Measurements from ENCODE around the gene PRPF18. TPM values are rescaled to one million over a fixed set of nuclear protein-coding genes. Genes with fewer than 3 reads are reported as not detected.
A peak's percentile ranks its signal among the peaks of the same experiment; 100 is the strongest.

Gene PRPF18
- total RNA-seq, 8 experiments from 2014 or later, result 27.3 to 170 (median 34.7) TPM

DNA sequence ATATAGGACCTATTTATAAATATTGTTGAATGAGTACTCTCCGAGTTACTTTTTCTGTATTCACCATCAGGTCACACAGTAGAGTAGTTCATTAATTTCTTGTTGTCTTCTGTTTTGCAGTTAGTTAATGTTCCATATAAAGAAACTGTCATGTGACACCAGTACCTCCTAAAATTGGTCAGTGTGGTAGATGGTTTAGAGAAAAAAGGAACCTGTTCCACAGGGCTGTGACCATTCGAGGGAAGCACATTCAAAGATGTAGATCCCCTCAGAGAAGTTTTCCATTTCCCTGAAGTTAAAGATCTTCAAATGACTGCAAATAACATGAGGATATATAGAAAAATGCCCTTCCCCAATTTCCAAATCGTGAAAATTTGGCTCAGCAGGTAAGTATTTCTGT lies 45.7 kb downstream of the PRPF18 start:
- in situ Hi-C loops (cut with MboI; ENCODE audit: low pct_unique_long_range_greater_than_20kb in 2 of 9, low sequenced_read_pairs in 9 of 9, unreplicated experiment in 9 of 9), result no loop called here
- Histone ChIP-seq H3K27ac (no peak overlapping the region), H3K4me1 (replicated peaks in 1 of 2) (peaks cover under 1 to 19% of the 10 kb centered on the region in 2 donors), H3K4me3 (no peak overlapping the region)
- ATAC-seq (replicated peaks in 6 of 8), result no peak
- WGBS, 10 experiments, result 60 to 100% (median 93%) methylated on average over 1 to 3 of the region's 3 CpGs

DNA sequence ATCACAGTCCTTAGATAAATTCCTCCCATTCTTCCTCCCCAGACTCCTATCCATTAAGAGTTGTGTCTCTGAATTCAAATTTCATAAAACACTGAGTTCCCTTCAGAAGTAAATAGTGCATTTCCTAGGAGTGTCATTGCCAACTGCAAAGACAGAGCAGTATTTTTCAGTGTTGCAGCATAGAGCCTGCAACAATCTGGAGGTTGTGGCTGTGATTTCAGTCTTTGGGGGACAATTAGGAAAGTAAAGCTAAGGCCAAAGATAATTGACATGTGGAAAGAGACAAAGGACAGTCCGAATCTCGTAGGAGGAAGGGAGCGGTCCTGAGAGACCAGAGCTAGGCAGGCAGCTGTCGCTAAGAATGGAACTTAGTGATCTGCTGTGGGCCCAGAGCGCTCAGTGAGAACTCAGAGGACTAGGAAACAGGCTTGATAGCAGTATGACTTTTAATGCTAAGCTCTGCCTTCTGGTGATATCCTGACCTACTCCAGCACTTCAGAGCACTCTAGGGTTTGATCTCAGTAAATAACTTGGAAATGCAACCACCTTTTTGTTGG lies 46.2 kb downstream of the PRPF18 start:
- in situ Hi-C loops (cut with MboI; ENCODE audit: low pct_unique_long_range_greater_than_20kb in 2 of 9, low sequenced_read_pairs in 9 of 9, unreplicated experiment in 9 of 9), result no loop called here
- Histone ChIP-seq H3K4me3 (no peak overlapping the region), H3K27ac (peak overlapping the region in 1 of 2 donors; percentile 28), H3K4me1 (replicated peaks in 1 of 2) (peaks cover 3 to 19% of the 10 kb centered on the region in 2 donors)
- ATAC-seq (replicated peaks in 6 of 8), result peak in 2 of 8 experiments; percentile 34 to 54
- 59 to 100% (median 87%) methylated on average over 1 to 5 of the region's 5 CpGs; no CpG with 5 or more reads in 3 of the 10 experiments for WGBS, 10 experiments

DNA sequence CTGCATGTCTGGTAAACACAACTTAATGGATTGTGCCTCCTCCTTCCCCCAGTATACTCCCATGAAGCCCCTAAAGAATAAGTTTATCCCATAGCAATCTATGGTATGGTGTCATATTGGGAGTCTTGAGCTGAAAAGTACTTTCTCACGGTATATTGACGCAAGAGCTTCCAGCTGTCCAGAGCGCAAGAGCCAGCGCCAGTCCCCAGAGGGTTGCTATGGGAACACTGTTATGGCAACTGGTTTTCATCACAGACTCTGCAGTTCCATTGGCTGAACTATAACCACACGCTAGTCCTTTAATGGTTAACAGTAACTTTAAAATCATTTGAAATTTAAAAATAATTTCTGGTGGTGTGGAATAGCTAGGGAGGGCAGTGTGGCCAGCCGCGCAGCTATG lies 46.9 kb downstream of the PRPF18 start:
- WGBS, 10 experiments, result 20 to 100% (median 64%) methylated on average over 1 to 7 of the region's 7 CpGs; no CpG with 5 or more reads in 2 of the 10 experiments
- in situ Hi-C loops (cut with MboI; ENCODE audit: low pct_unique_long_range_greater_than_20kb in 2 of 9, low sequenced_read_pairs in 9 of 9, unreplicated experiment in 9 of 9), result no loop called here
- ATAC-seq (replicated peaks in 6 of 8), result peak in 6 of 8 experiments; percentile 14 to 84 (median 48)
- Histone ChIP-seq H3K4me3 (no peak overlapping the region), H3K4me1 (replicated peaks in 1 of 2) (peaks cover 3 to 18% of the 10 kb centered on the region in 2 donors), H3K27ac (no peak overlapping the region)

DNA sequence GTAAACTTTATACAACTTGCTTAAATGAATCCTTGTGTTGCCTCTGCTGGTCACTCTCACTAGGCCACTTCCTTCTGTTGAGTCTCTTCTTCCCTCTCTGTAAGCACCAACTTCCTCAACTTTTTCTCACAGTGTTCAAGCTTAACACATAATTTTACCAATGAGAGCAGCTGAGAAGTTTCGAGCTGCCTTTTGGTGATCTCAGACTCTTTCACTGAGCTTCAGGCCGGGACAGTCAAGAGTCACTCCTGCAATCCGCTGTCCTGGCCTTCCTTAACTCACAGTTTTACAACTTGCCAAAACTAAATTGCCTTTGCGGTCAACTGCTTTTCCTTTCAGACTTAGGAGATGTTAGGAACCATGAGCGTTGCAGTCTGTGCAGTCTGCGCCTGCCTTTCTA lies 47.4 kb downstream of the PRPF18 start:
- Histone ChIP-seq H3K27ac (no peak overlapping the region), H3K4me3 (no peak overlapping the region), H3K4me1 (replicated peaks in 1 of 2) (peaks cover 3 to 14% of the 10 kb centered on the region in 2 donors)
- no peak for ATAC-seq (replicated peaks in 6 of 8)
- 53 to 100% (median 99%) methylated on average over 1 to 6 of the region's 6 CpGs for WGBS, 10 experiments
- in situ Hi-C loops (cut with MboI; ENCODE audit: low pct_unique_long_range_greater_than_20kb in 2 of 9, low sequenced_read_pairs in 9 of 9, unreplicated experiment in 9 of 9), result no loop called here

DNA sequence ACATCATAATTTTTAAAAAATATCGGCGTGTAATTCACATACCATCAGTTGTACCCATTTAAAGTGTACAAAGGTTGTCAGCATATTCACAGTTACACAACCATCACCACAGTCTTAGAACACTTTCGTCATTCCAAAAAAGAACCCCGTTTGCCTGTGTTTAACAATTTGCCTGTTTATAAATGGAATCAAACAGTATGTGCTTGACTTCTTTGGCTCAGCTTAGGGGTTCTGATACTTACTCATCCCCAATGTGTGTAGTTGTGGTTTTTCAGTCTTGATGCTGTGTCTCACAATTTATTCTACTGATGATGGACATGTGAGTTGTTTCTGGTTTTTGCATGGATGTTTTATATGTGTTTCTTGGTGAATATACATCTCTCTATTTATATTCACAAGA lies 50.0 kb downstream of the PRPF18 start:
- in situ Hi-C loops (cut with MboI; ENCODE audit: low pct_unique_long_range_greater_than_20kb in 2 of 9, low sequenced_read_pairs in 9 of 9, unreplicated experiment in 9 of 9), result no loop called here
- ATAC-seq (replicated peaks in 6 of 8), result no peak
- H3K27ac ChIP-seq, result no peak overlapping the region
- no peak overlapping the region for H3K4me3 ChIP-seq
- H3K4me1 ChIP-seq (replicated peaks in 1 of 2), result peaks cover 3 to 14% of the 10 kb centered on the region in 2 donors
- WGBS, 10 experiments, result 83 to 100% (median 93%) methylated on average over 2 to 4 of the region's 4 CpGs

DNA sequence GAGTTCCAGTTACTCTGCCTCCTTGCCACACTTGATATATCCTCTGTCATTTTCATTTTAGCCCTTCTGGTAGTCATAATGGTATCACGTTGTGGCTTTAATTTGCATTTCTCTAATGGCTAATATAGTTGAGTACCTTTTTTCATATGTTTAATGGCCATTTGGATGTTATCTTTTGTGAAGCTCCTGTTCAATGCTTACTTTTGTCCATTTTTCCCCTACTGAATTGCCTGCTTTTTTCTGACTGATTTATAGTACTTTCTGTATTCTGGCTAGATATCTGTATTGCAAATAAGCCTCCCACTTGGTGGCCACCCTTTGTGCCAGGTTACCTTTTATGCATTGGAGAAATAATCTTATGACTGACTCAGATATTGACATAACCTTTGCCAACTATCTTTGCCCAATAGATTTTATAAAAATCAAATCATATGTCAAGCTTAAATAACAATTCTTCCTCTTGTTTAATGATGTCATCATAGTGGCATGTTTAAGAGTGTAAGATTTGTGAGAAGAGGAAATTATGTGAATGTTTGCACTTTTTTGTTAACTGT lies 50.6 kb downstream of the PRPF18 start:
- Histone ChIP-seq H3K4me1 (replicated peaks in 1 of 2) (peaks cover 3 to 14% of the 10 kb centered on the region in 2 donors), H3K27ac (no peak overlapping the region), H3K4me3 (no peak overlapping the region)
- ATAC-seq (replicated peaks in 6 of 8), result peak in 1 of 8 experiments; percentile 6
- WGBS, 10 experiments, result 0 to 100% (median 57%) methylated on average over 1 of the region's 1 CpG; no CpG with 5 or more reads in 1 of the 10 experiments
- in situ Hi-C loops (cut with MboI; ENCODE audit: low pct_unique_long_range_greater_than_20kb in 2 of 9, low sequenced_read_pairs in 9 of 9, unreplicated experiment in 9 of 9), result no loop called here

DNA sequence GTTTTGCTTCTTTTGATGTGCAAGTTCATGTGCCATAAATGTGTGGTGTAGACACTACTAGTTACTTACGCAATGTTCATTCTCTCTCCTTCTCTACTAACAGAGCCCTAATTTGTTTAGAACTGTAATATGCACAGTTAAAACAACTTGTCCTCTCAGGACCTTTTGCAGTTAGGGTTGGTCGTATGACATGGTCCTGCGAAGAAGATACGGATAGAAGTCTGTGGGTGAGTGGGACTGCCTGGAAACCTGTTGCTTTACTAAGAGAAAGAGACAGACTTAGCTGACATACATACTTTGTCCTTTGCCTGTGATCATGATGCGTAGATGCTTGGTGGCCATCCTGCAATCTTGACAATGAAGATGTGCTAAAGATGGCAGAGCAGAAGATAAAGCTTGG lies 51.1 kb downstream of the PRPF18 start:
- ATAC-seq (replicated peaks in 6 of 8), result no peak
- in situ Hi-C loops (cut with MboI; ENCODE audit: low pct_unique_long_range_greater_than_20kb in 2 of 9, low sequenced_read_pairs in 9 of 9, unreplicated experiment in 9 of 9), result no loop called here
- H3K4me3 ChIP-seq, result no peak overlapping the region
- WGBS, 10 experiments, result 83 to 100% (median 96%) methylated on average over 1 to 5 of the region's 5 CpGs
- H3K27ac ChIP-seq, result no peak overlapping the region
- peaks cover 3 to 11% of the 10 kb centered on the region in 2 donors for H3K4me1 ChIP-seq (replicated peaks in 1 of 2)

DNA sequence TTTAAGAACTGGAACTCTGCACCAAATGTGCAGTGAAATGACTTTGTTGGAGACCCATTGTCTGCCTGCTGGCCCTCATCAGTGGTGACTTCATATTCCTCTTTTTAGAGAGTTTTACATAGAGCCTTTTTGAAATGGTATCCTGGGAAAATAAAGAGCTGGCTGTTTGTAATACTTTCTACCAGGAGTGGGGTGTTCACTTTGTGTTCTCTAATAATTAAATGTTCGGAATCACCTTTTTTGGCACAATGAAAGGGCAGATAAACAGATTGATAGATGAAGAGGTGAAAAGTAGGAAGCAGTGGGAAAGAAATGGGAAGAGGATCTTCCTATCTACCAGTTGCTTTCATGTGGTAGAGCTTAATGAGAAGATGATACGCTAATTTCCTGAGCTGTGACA lies 55.5 kb downstream of the PRPF18 start:
- no peak for ATAC-seq (replicated peaks in 6 of 8)
- Histone ChIP-seq H3K27ac (no peak overlapping the region), H3K4me3 (no peak overlapping the region), H3K4me1 (replicated peaks in 1 of 2) (peaks cover 0 to 3% of the 10 kb centered on the region in 2 donors)
- in situ Hi-C loops (cut with MboI; ENCODE audit: low pct_unique_long_range_greater_than_20kb in 2 of 9, low sequenced_read_pairs in 9 of 9, unreplicated experiment in 9 of 9), result no loop called here
- 90 to 100% (median 100%) methylated on average over 1 to 2 of the region's 2 CpGs for WGBS, 10 experiments

DNA sequence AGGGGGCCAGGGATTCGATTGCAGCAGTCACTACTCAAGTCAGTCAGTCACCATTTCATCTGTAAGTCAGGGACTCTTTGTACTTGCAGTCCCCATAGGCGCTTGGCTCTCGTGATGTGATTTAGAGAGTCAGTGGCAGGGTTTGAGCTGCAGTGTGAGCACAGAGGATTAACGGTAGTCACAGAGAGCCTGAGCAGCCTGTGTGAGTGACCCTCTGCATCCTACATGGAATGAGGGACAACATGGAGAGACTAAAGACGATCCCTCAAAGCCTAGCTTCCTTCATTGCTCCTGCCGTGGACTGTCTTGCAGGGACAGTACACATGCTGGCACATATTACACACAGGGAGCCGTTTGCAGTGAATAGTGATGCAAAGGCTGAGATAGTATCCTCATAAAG lies 56.3 kb downstream of the PRPF18 start:
- WGBS, 10 experiments, result 80 to 100% (median 90%) methylated on average over 1 to 6 of the region's 7 CpGs; no CpG with 5 or more reads in 2 of the 10 experiments
- H3K4me1 ChIP-seq (replicated peaks in 1 of 2), result no peaks in the 10 kb centered on the region
- peak in 2 of 8 experiments; percentile 32 to 57 for ATAC-seq (replicated peaks in 6 of 8)
- H3K27ac ChIP-seq, result no peak overlapping the region
- in situ Hi-C loops (cut with MboI; ENCODE audit: low pct_unique_long_range_greater_than_20kb in 2 of 9, low sequenced_read_pairs in 9 of 9, unreplicated experiment in 9 of 9), result no loop called here
- no peak overlapping the region for H3K4me3 ChIP-seq

DNA sequence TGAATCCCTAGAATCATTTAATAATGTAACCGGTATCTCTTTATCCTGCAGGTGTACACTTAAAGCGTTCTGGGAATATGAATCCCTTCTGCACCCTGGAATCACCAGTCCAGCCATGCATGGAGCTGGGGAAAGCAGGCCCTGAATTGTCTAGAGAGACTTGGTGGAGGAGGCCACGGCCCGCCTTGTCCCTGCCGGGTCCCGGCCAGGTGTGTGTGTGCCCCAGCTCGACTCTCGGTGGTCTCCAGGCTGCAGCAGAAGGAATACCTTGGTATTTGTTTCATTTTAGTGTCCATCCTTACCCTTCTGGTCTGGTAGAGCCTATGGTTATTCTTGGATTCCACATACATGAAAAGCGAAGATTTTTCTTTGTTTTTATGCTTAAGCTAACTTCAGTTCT lies 58.1 kb downstream of the PRPF18 start:
- WGBS, 10 experiments, result 93 to 100% (median 98%) methylated on average over 1 to 7 of the region's 9 CpGs; no CpG with 5 or more reads in 3 of the 10 experiments
- in situ Hi-C loops (cut with MboI; ENCODE audit: low pct_unique_long_range_greater_than_20kb in 2 of 9, low sequenced_read_pairs in 9 of 9, unreplicated experiment in 9 of 9), result no loop called here
- H3K4me3 ChIP-seq, result no peak overlapping the region
- ATAC-seq (replicated peaks in 6 of 8), result no peak
- no peak overlapping the region for H3K27ac ChIP-seq
- no peaks in the 10 kb centered on the region for H3K4me1 ChIP-seq (replicated peaks in 1 of 2)

DNA sequence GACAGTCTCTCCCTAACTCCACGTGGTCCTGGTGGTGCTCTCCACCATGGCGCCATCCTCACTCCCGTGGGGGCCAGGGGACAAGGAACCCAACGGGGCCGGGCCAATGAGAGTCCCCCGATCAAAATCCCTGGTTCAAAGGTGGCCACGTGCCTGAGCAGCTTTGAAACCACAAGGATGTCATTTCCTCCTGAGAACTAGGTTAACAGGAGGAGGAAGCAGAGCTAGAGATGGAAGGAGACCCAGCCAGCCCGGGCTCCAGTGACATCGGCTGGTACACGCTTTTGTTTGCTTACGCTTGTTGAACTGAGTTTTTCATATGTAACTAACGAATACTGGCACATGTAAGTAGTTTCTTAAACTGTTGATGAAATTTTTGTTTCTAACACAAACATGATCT lies 61.7 kb downstream of the PRPF18 start:
- Histone ChIP-seq H3K4me3 (no peak overlapping the region), H3K27ac (no peak overlapping the region), H3K4me1 (replicated peaks in 1 of 2) (no peaks in the 10 kb centered on the region)
- in situ Hi-C loops (cut with MboI; ENCODE audit: low pct_unique_long_range_greater_than_20kb in 2 of 9, low sequenced_read_pairs in 9 of 9, unreplicated experiment in 9 of 9), result no loop called here
- WGBS, 10 experiments, result 85 to 100% (median 94%) methylated on average over 1 to 8 of the region's 12 CpGs; no CpG with 5 or more reads in 2 of the 10 experiments
- ATAC-seq (replicated peaks in 6 of 8), result no peak

DNA sequence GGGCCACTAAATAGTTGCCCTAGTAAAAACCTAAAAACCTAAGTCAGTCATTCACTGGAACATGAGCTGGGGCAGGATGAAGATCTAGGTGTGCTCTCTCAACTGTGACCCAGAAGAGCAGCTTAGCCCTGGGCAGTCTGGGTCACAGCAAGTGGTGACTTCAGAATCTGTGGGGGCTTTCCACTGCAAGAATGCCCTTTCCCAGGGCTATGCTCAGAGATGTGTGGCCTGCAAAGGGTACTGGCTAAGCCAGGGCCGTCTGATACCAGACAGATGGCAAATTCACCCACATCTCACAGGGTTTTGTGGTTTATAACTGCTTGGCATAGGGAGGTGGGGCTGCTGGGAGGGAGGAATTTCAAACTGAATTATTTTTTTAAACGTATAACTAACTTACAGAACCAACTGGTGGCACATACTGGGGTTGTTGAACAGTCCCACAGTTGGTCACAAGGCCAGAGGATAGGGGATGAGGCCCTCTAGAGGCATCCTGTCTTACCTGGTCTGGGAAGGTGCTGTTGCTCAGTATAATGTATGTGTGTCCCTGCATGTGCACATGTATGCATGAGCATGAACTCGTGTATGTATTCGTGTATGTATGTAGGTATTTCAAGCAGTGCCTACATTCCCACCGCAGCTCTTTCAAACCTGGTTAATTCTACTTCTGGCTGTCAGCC lies 63.2 kb downstream of the PRPF18 start:
- H3K4me1 ChIP-seq (replicated peaks in 1 of 2), result no peaks in the 10 kb centered on the region
- no peak overlapping the region for H3K27ac ChIP-seq
- in situ Hi-C loops (cut with MboI; ENCODE audit: low pct_unique_long_range_greater_than_20kb in 2 of 9, low sequenced_read_pairs in 9 of 9, unreplicated experiment in 9 of 9), result loop anchor here in 2 of 9 experiments (10.0 kb wide), 1 partner anchor 125 kb away; no protein-coding TSS in a partner anchor
- peak in 3 of 8 experiments; percentile 18 to 37 (median 21) for ATAC-seq (replicated peaks in 6 of 8)
- 33 to 100% (median 86%) methylated on average over 1 to 4 of the region's 5 CpGs; no CpG with 5 or more reads in 3 of the 10 experiments for WGBS, 10 experiments
- H3K4me3 ChIP-seq, result no peak overlapping the region

DNA sequence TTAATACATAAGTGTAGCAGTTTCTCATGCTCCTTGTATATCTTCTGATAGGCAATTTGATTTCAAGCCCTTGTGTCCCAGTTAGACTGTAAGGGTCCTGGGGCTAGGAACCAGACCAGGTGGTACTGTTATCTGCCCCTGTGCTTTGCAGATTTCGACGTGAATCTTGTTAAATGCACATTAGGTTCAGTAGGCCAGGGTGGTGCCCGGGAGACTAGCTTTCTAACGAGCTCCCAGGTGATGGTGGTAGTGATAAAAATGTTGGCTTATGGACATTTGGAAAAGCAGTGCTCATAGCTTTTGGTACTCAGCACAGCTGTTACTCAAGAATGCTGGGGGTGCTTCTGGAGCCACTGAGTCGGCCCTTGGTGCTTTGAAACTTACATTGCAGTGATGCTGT lies 64.2 kb downstream of the PRPF18 start:
- no peaks in the 10 kb centered on the region for H3K4me1 ChIP-seq (replicated peaks in 1 of 2)
- ATAC-seq (replicated peaks in 6 of 8), result no peak
- in situ Hi-C loops (cut with MboI; ENCODE audit: low pct_unique_long_range_greater_than_20kb in 2 of 9, low sequenced_read_pairs in 9 of 9, unreplicated experiment in 9 of 9), result loop anchor here in 2 of 9 experiments (10.0 kb wide), 1 partner anchor 124 kb away; no protein-coding TSS in a partner anchor
- no peak overlapping the region for H3K27ac ChIP-seq
- WGBS, 10 experiments, result 75 to 100% (median 86%) methylated on average over 1 to 5 of the region's 5 CpGs; no CpG with 5 or more reads in 1 of the 10 experiments
- H3K4me3 ChIP-seq, result no peak overlapping the region
